Fibroblast of skin of right biceps (primary cell): ENCODE measurements around the gene PALLD.
A peak's percentile ranks its signal among the peaks of the same experiment; 100 is the strongest.

Experiments
- DNase-seq: peaks from one replicate; pipeline ENCODE4 v3.0.0-alpha.2; 2013

Gene PALLD

DNA sequence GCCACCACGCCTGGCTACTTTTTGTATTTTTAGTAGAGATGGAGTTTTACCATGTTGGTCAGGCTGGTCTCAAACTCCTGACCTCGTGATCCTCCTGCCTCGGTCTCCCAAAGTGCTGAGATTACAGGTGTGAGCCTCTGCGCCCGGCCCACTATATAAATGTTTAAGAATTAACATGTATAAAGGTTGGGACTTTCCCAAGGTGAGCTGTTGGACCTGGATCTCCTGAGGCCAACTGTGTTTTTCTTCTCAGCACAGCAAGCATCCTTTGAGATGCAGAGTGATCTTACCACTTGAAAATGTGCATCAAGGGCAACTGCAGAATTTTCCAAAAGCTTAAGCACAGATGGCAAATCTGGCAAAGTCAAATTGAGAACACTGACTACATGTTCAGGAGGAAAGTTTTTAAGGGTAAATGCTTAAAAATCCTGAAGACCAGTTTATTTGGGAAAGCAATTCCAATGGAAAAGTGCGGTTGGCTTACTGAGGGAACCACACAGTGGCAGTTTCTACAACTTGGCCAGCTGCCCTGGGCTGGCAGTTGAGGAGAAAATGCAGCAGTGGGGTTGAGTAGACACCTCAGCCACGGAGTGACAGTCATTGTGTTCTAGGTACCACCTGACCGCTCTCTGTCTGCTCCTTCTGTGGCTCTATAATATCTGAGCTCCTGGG is 344.3 kb downstream of the PALLD start:
- no peak for DNase-seq

- DNase-seq, result no peak
Observed at GRCh38 chr4:168841672-168842019, 344.8 kb downstream of the PALLD start.

DNA sequence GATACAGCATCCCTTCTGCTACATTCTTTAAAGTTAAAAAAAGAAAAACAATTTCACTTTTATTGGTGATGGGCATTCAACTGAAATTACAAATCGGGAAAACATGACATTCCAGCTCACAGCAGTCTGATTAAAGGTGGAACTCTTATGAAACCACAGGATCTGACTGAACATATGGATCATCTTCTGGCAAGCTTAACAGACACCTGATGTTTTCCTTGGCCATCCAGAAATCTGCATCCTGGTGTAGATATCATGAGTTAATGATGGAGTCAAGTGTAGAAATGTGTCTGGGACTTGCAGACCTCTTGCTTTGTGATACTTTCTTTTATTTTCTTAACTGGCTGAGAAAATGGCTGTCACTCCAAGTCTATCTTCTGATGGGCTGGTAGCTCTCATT is 345.3 kb downstream of the PALLD start:
- no peak for DNase-seq

DNA sequence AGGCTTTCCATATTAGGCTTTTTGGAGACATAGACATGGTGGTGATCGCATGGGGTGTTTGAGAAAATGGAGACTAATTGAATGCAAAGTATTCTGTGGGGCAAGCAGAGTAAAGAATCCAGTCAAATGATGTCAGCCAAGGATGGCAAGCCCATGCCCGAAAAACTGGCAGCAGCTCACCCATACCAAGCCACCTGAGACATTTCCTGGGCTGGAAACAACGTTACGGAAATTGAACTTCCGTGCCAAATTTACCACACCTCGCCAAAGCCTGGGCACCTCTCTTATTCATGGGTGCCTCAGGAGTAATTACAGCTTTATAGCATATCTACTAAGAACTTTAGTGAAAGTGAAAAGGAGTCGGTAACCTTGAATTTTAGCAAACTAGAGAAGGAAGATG is 346.8 kb downstream of the PALLD start:
- no peak for DNase-seq

- DNase-seq, result no peak
Observed at GRCh38 chr4:168844353-168845049, 347.6 kb downstream of the PALLD start.

DNA sequence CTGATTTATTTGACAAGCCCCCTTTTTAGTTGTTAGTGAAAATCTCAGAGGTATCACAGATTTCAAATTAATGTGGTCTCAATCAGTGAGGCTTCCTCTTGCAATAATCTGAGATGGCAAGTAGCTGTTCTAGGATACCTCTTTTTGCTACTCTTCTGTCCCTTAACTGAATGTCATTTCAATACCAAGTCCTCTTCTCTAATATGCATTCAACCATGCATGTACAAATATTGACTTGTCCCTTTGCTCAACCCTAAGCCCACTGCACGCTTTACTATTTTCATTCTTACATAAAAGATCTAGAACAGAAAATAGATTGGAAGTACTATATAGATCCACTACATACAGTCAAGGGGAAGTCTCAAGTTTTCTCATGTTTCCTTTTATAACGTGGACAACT is 349.0 kb downstream of the PALLD start:
- no peak for DNase-seq

- no peak for DNase-seq
Observed at GRCh38 chr4:168846414-168846813, 349.6 kb downstream of the PALLD start.

- DNase-seq, result no peak
Observed at GRCh38 chr4:168847771-168848502, 351.1 kb downstream of the PALLD start.

DNA sequence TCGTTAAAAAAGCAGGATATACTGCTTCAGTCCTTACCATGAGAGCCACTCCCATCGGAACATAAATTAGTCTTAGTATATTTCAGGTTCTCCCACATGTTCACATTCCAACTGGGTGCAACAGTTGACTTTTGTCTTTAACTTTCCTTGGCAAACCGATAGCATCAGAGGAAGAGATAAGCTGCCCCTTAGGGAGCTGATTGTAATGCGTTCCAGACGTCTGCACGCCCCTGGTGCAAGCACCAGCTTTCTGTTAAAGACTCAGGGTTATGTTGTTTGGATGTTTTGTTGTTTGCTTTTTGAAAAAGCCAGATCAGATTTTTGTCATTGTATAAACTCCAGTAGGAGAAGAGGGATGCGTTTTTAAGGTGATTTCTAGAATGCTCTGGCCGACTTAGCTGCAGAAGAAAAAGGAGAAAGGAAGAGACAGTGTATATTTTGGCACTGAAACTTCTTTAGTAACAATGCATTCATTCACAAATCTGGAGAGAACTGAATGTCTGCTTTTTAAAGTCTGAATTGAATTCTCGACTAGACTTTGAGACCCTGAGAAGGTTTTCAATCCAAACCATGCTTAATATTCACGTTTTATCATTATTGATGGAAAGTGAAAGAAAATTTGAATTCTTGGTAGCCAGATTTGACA is 352.3 kb downstream of the PALLD start:
- DNase-seq, result peak; percentile 60

DNA sequence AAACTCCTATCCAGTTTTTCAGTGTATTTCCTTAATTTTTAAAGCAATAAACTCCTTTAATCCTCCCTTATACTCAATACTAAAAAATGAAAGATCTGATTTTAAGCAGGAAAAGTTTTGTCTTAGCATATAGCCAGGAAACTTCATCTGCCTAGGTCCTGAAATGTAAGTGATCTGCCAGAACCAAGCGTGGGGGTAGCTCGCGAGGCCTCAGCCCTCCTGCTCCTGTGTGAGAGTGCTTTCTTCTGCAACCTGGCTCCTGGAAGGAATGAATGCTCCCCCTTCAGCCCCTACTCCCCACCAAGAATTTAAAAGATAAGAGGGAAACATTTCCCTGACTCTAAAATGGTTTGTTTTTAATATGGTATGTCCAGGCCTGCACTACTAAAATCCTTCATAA is 353.1 kb downstream of the PALLD start:
- DNase-seq, result no peak

DNA sequence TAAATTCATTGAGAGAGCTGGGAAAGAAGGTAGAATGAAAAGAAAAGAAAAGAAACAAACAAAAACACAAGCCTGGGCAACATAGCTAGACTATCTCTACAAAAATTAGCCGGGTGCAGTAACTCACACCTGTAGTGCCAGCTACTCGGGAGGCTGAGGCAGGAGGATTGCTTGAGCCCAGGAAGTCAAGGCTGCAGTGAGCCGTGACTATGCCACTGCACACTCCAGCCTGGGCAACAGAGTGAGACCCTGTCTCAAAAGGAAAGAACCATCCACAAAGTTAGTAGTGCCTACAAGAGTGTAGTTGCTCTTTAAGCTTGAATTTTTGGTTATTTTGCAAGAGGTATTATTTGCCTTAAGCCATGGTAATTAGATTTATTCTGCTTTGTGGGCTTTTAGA is 355.5 kb downstream of the PALLD start:
- DNase-seq, result no peak

DNA sequence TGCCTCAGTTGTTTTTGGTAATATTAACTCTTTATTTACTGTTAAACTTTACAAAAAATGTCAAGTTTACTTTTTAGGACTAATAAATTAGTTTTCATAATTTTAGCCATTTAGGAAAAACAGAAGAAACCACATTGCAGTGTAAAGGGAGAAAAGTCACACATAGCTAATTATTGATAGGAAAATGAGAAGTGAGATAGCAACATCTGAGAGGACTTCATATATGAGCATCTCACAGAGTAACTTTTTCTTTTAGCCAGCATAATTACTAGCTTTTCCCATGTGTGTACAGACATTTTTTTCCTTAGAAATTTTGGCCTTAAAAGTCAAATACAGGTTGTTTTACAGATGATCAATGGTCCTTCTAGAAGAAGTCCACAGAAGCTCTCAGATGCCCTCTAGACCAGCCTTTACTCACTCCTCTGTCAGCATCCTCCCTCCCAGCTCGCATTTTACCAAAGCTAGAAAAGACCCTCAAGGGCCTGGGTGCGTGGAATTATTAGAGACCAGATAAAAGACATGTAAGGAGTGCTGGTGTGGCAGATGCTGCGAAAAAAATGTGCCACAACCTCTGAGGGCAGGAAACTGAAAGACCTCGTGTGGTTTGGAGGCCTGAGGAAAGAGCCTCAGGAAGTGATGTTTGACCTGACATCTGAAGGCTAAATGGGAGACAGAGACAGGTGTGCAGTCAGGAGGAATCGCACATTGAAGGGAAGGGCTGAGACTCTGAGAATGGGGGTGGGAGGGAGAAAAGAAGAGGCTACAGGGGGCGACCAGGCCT is 356.3 kb downstream of the PALLD start:
- DNase-seq, result no peak

DNA sequence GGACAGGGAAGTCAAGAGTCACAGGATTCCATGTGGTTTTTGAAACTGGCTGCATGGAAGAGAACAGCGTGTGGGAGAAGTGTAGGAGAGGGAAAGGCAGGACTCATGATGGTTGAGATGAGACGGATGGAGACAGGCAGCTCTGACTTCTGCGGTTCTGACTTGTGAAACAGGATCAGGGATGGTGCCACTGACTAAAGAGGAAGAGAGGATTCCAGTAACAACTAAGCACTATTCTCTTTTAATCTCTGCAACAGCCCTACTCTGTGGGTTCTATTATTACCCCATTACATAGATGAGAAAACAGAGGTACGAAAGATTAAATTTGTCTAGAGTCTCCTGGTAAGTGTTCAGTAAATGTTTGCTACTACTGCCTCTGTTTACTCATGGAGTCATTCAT is 356.9 kb downstream of the PALLD start:
- no peak for DNase-seq

DNA sequence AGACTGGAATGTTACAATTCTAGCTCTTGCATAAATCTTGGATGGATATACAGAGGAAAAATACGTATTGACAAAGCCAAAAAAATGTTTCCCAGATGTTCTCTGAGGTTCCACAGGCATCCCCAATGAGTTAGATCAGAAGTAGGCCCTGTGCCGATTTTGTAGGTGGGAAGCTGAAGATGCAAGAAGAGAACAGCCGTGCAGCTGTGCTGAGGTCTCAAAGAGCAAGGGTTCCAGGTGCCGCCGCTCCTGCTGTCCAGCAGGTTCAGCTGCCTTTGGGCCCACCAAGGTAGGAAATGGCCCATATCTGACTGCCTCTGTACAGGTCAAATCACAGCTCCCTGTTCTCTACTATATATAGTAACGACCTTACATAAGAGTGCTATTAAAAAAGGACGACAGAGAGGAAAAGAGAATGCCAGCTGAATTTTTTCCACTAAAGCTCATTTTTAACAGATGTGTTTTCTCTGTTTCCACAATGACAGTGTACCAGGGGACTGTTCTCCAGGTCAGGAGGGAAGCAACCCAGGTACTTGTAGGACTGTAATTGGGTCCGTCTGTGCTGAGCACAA is 357.6 kb downstream of the PALLD start:
- DNase-seq, result peak; percentile 60

GRCh38 chr4:168856312-168856711 is 359.5 kb downstream of the PALLD start:
- DNase-seq, result peak; percentile 98

DNA sequence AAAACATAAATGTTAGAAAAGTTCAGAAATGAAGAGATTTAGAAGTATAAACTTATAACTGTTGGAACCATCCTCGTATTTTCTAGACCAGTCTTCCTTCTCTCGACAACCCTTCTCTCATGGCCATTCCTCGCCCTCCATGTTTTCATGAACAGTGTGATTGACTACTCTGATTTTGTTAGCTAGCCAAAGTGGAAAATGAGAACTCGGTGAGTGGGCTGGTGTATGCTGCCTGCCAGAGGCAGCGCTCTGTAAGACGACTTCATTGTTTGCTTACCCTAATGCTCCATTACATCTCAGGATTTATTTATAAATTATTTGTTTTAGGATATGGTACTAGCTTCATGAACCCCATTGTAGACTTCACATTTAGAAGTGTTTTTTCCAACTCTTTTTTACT is 360.2 kb downstream of the PALLD start:
- DNase-seq, result no peak

GRCh38 chr4:168857546-168858314 is 360.9 kb downstream of the PALLD start:
- peak; percentile 91 for DNase-seq

DNA sequence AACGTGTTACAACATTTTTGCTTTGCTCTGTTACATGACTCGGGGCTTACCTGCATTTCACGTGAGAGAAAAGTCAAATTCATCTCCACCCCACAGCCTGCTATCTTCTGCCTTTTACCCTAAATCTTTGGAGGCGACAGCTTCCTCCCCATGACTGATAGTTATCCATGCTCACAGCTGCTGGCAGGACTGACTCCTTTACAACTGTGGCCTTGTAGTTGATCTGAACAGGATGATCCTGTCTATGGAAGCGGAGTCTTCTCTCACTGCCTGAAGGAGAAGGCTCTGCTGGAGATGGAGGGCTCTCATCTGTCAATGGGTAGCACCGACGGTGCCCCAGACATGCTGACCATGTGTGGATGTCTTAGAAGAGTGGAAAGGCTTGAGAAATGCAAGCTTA is 362.2 kb downstream of the PALLD start:
- DNase-seq, result no peak

DNA sequence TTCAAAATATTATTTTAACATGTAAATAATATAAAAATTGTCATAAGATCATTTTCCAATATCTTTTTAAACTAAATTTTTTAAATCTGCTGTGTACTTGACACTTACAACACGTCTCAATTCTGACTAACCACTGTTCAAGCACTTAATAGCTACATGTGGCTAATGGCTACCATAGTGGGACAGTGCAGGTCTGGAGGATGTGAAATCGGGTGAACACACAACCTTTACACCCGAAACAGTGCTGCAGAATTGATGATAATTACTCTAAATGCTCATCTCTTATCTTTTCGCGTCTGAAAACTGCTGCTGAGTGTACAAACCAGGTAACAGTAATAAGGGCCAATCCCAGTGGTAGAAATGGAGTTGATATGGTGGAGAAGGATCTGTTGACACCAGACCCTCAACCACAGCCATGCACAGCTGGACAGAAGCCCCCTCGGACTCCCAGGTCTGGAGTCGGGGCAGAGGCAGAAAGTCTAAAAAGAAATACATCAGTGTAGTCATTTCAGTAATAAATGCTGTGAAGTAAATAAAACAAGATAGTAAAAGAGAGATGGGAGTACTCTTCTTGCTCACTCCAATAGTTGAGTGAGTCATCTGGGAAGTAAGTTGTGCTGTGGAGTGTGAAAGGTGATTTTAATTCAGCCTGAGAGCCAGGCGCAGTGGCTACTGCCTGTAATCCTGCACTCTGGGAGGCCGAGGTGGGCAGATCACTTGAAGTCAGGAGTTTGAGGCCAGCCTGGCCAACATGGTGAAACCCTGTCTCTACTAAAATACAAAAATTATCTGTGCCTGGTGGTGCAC is 363.2 kb downstream of the PALLD start:
- DNase-seq, result no peak

- DNase-seq, result no peak
Observed at GRCh38 chr4:168860827-168861226, 364.0 kb downstream of the PALLD start.
